ENCODE results near the gene DBNDD2.

The DBNDD2 gene

GRCh38 chr20:45427236-45428149, 19.4 kb downstream of the DBNDD2 start:
- no peak for DNase-seq (ENCODE audit: low read depth)
- TF ChIP-seq, protein P1, sequence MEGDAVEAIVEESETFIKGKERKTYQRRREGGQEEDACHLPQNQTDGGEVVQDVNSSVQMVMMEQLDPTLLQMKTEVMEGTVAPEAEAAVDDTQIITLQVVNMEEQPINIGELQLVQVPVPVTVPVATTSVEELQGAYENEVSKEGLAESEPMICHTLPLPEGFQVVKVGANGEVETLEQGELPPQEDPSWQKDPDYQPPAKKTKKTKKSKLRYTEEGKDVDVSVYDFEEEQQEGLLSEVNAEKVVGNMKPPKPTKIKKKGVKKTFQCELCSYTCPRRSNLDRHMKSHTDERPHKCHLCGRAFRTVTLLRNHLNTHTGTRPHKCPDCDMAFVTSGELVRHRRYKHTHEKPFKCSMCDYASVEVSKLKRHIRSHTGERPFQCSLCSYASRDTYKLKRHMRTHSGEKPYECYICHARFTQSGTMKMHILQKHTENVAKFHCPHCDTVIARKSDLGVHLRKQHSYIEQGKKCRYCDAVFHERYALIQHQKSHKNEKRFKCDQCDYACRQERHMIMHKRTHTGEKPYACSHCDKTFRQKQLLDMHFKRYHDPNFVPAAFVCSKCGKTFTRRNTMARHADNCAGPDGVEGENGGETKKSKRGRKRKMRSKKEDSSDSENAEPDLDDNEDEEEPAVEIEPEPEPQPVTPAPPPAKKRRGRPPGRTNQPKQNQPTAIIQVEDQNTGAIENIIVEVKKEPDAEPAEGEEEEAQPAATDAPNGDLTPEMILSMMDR (conservative IDR thresholded peaks at IDR 0.05; ENCODE audit: low read depth, low read length), result no peak
- no peak overlapping the region for H3K4me3 ChIP-seq (ENCODE audit: low read length)

GRCh38 chr20:45429618-45430017, 21.5 kb downstream of the DBNDD2 start:
- TF ChIP-seq, protein P1 (conservative IDR thresholded peaks at IDR 0.05; ENCODE audit: low read depth, low read length), result no peak
- H3K4me3 ChIP-seq (ENCODE audit: low read length), result no peak overlapping the region
- DNase-seq (ENCODE audit: low read depth), result no peak

DNA sequence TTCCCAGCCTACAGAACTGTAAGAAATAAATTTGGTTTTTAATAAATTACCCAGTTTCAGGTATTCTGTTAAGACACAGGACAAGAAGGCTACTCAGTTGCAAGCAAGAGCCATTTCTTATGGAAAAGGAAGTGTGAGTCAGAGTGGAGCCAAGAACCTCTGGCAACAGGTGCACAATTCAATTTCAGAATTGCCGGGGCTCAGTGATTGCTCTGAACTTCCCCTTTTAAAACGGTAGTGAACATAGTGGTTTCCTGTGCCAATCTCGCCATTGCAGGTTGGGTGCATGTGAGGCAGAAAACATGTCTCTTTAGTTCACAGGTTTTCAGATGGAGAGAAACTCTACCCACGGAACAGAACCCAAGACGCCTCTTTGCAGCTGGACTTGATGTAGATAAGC, 24.2 kb downstream of the DBNDD2 start:
- no peak for DNase-seq (ENCODE audit: low read depth)
- TF ChIP-seq, protein P1 (conservative IDR thresholded peaks at IDR 0.05; ENCODE audit: low read depth, low read length), result no peak
- H3K4me3 ChIP-seq (ENCODE audit: low read length), result no peak overlapping the region

- peak; percentile 59 for DNase-seq (ENCODE audit: low read depth)
- TF ChIP-seq, protein P1 (conservative IDR thresholded peaks at IDR 0.05; ENCODE audit: low read depth, low read length), result no peak
- H3K4me3 ChIP-seq (ENCODE audit: low read length), result no peak overlapping the region
Measured at GRCh38 chr20:45433316-45433715, 25.2 kb downstream of the DBNDD2 start.

DNA sequence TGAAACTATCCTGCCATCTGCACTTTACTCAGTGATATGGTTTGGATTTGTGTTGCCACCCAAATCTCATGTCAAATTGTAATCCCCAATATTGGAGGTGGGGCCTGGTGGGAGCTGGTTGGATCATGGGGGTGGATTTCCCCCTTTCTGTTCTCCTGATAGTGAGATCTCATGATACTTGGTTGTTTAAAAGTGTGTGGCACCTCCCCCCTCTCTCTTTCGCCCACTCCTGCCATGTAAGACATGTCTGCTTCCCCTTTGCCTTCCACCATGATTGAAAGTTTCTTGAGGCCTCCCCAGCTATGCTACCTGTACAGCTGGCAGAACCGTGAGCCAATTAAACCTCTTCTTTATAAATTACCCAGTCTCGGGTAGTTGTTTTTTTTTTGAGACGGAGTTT, 25.9 kb downstream of the DBNDD2 start:
- TF ChIP-seq, protein P1 (conservative IDR thresholded peaks at IDR 0.05; ENCODE audit: low read depth, low read length), result no peak

GRCh38 chr20:45436732-45437485, 28.8 kb downstream of the DBNDD2 start:
- no peak for DNase-seq (ENCODE audit: low read depth)
- TF ChIP-seq, protein P1 (conservative IDR thresholded peaks at IDR 0.05; ENCODE audit: low read depth, low read length), result peak; percentile 93
- peak overlapping the region; percentile 62 for H3K4me3 ChIP-seq (ENCODE audit: low read length)

More for the DNA sequence above, 25.9 kb downstream of the DBNDD2 start:
- no peak overlapping the region for H3K4me3 ChIP-seq (ENCODE audit: low read length)
- no peak for DNase-seq (ENCODE audit: low read depth)
